ENCODE results near the gene CAVIN3. TPM values are rescaled to one million over a fixed set of nuclear protein-coding genes. Genes with fewer than 3 reads are reported as not detected.

Gene CAVIN3
- total RNA-seq, 4 donors from 2014 or later = 18.6 to 36.5 (median 30.1) TPM

- H3K27ac ChIP-seq = no peak overlapping the region
- intact Hi-C loops (cut with DNase I) = no loop called here
These were observed 7.5 kb upstream of the CAVIN3 start for GRCh38 chr11:6327806-6328205.

GRCh38 chr11:6326985-6327384, 6.7 kb upstream of the CAVIN3 start:
- TF ChIP-seq POLR2A (IDR thresholded peaks at IDR 0.05) = no peak
- no peak for TF ChIP-seq CTCF (IDR thresholded peaks at IDR 0.05)
- intact Hi-C loops (cut with DNase I) = no loop called here
- Histone ChIP-seq H3K27me3 (no peaks in the 10 kb centered on the region), H3K9me3 (no peaks in the 10 kb centered on the region), H3K4me3 (replicated peaks in 1 of 3) (no peak overlapping the region), H3K4me1 (peaks cover 4% of the 10 kb centered on the region in 2 donors), H3K27ac (no peak overlapping the region), H3K36me3 (no peaks in the 10 kb centered on the region)
- DNase-seq = no peak
- 76 to 80% methylated on average over 2 of the region's 2 CpGs for WGBS, 2 donors

More at GRCh38 chr11:6327806-6328205, 7.5 kb upstream of the CAVIN3 start:
- H3K9me3 ChIP-seq = no peaks in the 10 kb centered on the region
- TF ChIP-seq POLR2A (IDR thresholded peaks at IDR 0.05) (no peak), CTCF (IDR thresholded peaks at IDR 0.05) (no peak)
- DNase-seq = no peak
- no peaks in the 10 kb centered on the region for H3K36me3 ChIP-seq
- H3K4me1 ChIP-seq = no peaks in the 10 kb centered on the region
- no peaks in the 10 kb centered on the region for H3K27me3 ChIP-seq
- H3K4me3 ChIP-seq (replicated peaks in 1 of 3) = no peak overlapping the region

GRCh38 chr11:6326303-6326702, 6.0 kb upstream of the CAVIN3 start:
- intact Hi-C loops (cut with DNase I) = no loop called here
- Histone ChIP-seq H3K4me1 (peaks cover 7% of the 10 kb centered on the region in 2 donors), H3K27me3 (no peaks in the 10 kb centered on the region), H3K36me3 (no peaks in the 10 kb centered on the region), H3K27ac (no peak overlapping the region), H3K9me3 (no peaks in the 10 kb centered on the region), H3K4me3 (replicated peaks in 1 of 3) (no peak overlapping the region)
- no peak for DNase-seq
- TF ChIP-seq CTCF (IDR thresholded peaks at IDR 0.05) (no peak), POLR2A (IDR thresholded peaks at IDR 0.05) (no peak)

- Histone ChIP-seq H3K27me3 (no peaks in the 10 kb centered on the region), H3K4me3 (replicated peaks in 1 of 3) (no peak overlapping the region), H3K4me1 (peaks cover 10 to 19% of the 10 kb centered on the region in 2 donors), H3K36me3 (no peaks in the 10 kb centered on the region), H3K9me3 (no peaks in the 10 kb centered on the region), H3K27ac (no peak overlapping the region)
- 50% methylated on average over 1 of the region's 1 CpG for WGBS, 2 donors
- TF ChIP-seq POLR2A (IDR thresholded peaks at IDR 0.05) (no peak), CTCF (IDR thresholded peaks at IDR 0.05) (no peak)
- DNase-seq = no peak
- intact Hi-C loops (cut with DNase I) = no loop called here
These were observed 3.1 kb upstream of the CAVIN3 start for GRCh38 chr11:6323291-6323905.

- no peaks in the 10 kb centered on the region for H3K36me3 ChIP-seq
- no peak for DNase-seq
- H3K27ac ChIP-seq = peak overlapping the region in 2 of 3 donors; percentile 88 to 92
- intact Hi-C loops (cut with DNase I) = no loop called here
- 79 to 80% methylated on average over 2 of the region's 2 CpGs for WGBS, 2 donors
- TF ChIP-seq CTCF (IDR thresholded peaks at IDR 0.05) (no peak), POLR2A (IDR thresholded peaks at IDR 0.05) (no peak)
- H3K4me1 ChIP-seq = peaks cover 10 to 19% of the 10 kb centered on the region in 2 donors
- no peak overlapping the region for H3K4me3 ChIP-seq (replicated peaks in 1 of 3)
- H3K9me3 ChIP-seq = no peaks in the 10 kb centered on the region
- no peaks in the 10 kb centered on the region for H3K27me3 ChIP-seq
These were observed 1.7 kb upstream of the CAVIN3 start for GRCh38 chr11:6321961-6322362.

Data from thyroid gland (tissue), 4 donors.